Articular chondrocyte of knee joint (primary cell): ENCODE results near the gene CDCP2. TPM values are rescaled to one million over a fixed set of nuclear protein-coding genes. Genes with fewer than 3 reads are reported as not detected.

Experiments used
- small RNA-seq: library from RNA; depleted of rRNA; stranded (forward); fragments of <200 nt; gene quantifications from one replicate; pipeline ENCODE3, GENCODE V24; 2012
- total RNA-seq: library from RNA; depleted of rRNA; stranded (reverse); fragments of >200 nt; gene quantifications from 2 replicates; pipeline ENCODE4 v1.2.3, GENCODE V29; 2012

Gene CDCP2
- not detected in 2 replicates for total RNA-seq

DNA sequence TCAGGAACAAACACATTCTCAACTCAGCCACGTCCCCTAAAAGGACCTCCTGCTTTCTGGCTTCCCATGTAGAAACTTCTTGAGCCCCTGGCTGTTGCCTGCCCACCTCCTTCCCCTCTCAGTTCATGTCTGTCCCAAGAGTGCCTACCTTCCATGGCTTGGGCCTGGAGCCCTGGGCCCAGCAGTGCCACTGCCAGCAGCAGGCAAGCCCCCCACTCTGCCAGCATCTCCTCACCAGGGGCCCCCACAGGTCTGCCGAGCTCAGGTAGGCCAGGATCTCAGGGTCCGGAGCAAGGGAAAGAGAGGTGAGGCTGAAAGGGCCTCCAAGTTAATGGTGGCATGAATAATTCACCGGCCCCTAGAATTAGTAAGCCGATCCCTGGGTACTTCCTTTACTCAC, at the start of gene CDCP2:
TSS of gene CDCP2 (minus strand) at position 305 of the 400 bp plus-strand sequence. CDS start at position 227, 78 bp downstream.

GRCh38 chr1:54199765-54200518, 47.1 kb upstream of the CDCP2 start, which contains the start of the genes CYB5RL and MRPL37:
CYB5RL (minus strand) TSS chr1:54200030; CDS start chr1:54195616, 4,414 bp downstream.
MRPL37 (plus strand) TSS chr1:54200167; CDS start chr1:54200244, 77 bp downstream.

Small RNA genes within 50 kb of the gene (small RNA-seq; reads per million reads assigned to genes)
- not detected for gene AL353898.1
- gene AL353898.2, result not detected

Other genes starting within 250 kb of the CDCP2 start
- gene IFT25, start 207.3 kb downstream of the CDCP2 start, total RNA-seq, result 33.3 and 35.2 TPM in 2 replicates
- gene LRRC42, start 206.7 kb downstream of the CDCP2 start, total RNA-seq, result 27.3 and 33.7 TPM in 2 replicates
- gene LDLRAD1, start 134.8 kb downstream of the CDCP2 start, total RNA-seq, result not detected in 2 replicates
- gene TMEM59, start 99.8 kb downstream of the CDCP2 start, total RNA-seq, result 377 and 462 TPM in 2 replicates
- gene TCEANC2, start 99.4 kb downstream of the CDCP2 start, total RNA-seq, result 4.1 and 4.8 TPM in 2 replicates
- 8.8 and 9.0 TPM in 2 replicates for gene CYB5RL, start 47.0 kb upstream of the CDCP2 start, total RNA-seq
- gene MRPL37, start 47.2 kb upstream of the CDCP2 start, total RNA-seq, result 90.6 and 91.2 TPM in 2 replicates